22Rv1 (cell line): ENCODE results near the gene C2CD3.

Experiments
- CTCF ChIP-seq: fragments of 450-650 bp; IDR thresholded peaks from 2 replicates; pipeline ENCODE4 v1.5.1; 2017; ENCODE audit warnings: mild to moderate bottlenecking
- ZFX ChIP-seq: fragments of 450-650 bp; IDR thresholded peaks from 2 replicates; pipeline ENCODE4 v1.6.1; 2017; ENCODE audit warnings: antibody characterized with exemption, borderline replicate concordance

DNA sequence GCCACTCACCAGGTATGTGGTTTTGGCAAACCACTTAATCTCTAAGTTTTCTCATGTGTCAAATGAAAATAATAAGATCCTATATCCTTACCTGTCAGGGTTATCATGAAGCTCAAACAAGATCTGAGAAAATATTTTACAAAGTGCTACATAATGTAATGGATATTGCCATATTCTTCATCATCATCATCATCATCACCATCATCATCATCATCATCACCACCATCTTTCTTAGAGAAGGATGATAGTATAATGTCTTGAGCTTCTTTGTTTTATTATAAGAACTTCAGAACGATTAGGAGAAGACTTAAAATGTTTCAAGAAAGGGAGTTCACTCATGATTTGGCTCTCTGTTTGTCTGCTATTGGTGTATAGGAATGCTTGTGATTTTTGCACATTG, 89.4 kb downstream of the C2CD3 start:
- TF ChIP-seq CTCF, result no peak
- no peak for TF ChIP-seq ZFX
